Liver (tissue), 2 donors: ENCODE data around the gene ZNF423.

Experiments
- CTCF ChIP-seq: fragments of 150-350 bp; IDR thresholded peaks from 2 replicates; pipeline ENCODE4 v1.5.1; 2017; ENCODE audit warnings: improper control_type of control experiment, low read depth, low read length; ENCODE audit not compliant: missing input control
- REST ChIP-seq: IDR thresholded peaks from 2 replicates; pipeline ENCODE4 v1.6.1; 2016; ENCODE audit warnings: antibody characterized with exemption, mild to moderate bottlenecking
- donor health status: healthy.

GRCh38 chr16:49902908-49903307, 47.0 kb upstream of the ZNF423 start:
- TF ChIP-seq CTCF (no peak), REST (no peak)
